HepG2 (cell line): ENCODE measurements around the gene CRYBA2. TPM values are rescaled to one million over a fixed set of nuclear protein-coding genes. Genes with fewer than 3 reads are reported as not detected.

Experiments used
- ATAC-seq: fragments of 200-7000 bp; cut with Tn5 transposase; 3 replicates; pipeline ENCODE4 v1.9.1; 2020; ENCODE audit warnings: mild to moderate bottlenecking, moderate library complexity
- BruUV-seq: library from RNA; stranded (reverse); fragments of 400-500 nt; replicated peaks from 2 replicates; lab custom pipeline; 2021; lab: Mats Ljungman, UMichigan
- CTCF ChIA-PET: fragments of 300-600 bp; formaldehyde crosslinking; extraction: SDS; loops from one replicate; lab custom pipeline; 2021; ENCODE audit warnings: low total read pairs, inconsistent platforms, low intra/inter-chr PET ratio; lab: Yijun Ruan, JAX
- POLR2A ChIA-PET: fragments of 350-600 bp; sonication (Branson Sonifier 250); formaldehyde crosslinking; loops from one replicate; lab custom pipeline; 2020; ENCODE audit warnings: antibody characterized with exemption, inconsistent platforms; lab: Yijun Ruan, JAX
- DNase-seq: peaks from one replicate; pipeline ENCODE4 v3.0.0-alpha.2; 2015; ENCODE audit warnings: low spot score
- FAIRE-seq: peaks from 3 replicates; lab custom pipeline; 2011; peaks lifted over from hg19 to GRCh38; lab: Jason Lieb, UNC
- H2AFZ ChIP-seq: one replicate; pipeline ENCODE4 v1.6.1; 2011; ENCODE audit warnings: low read length, inconsistent platforms
- H3K27ac ChIP-seq: fragments of 300-600 bp; 3 replicates; pipeline ENCODE4 v1.8.0; 2011; ENCODE audit warnings: mixed run types, mild to moderate bottlenecking, mixed read lengths, low read length, inconsistent platforms; ENCODE audit not compliant: insufficient read depth; ENCODE audit errors: extremely low read length
- H3K27me3 ChIP-seq, 2 experiments: fragments of 200-600 bp in 1 of 2; 2 replicates in 1 of 2; 3 replicates in 1 of 2; pipeline versions ENCODE4 v1.6.0 to v1.8.0; 2011; ENCODE audit warnings: low read length in 2 of 2, mild to moderate bottlenecking in 2 of 2, moderate library complexity in 2 of 2, inconsistent platforms in 1 of 2; ENCODE audit not compliant: insufficient read depth in 2 of 2, control insufficient read depth in 1 of 2
- H3K36me3 ChIP-seq, 2 experiments: fragments of 200-600 bp in 1 of 2; replicated peaks in 1 of 2; 2 replicates in 1 of 2; 3 replicates in 1 of 2; pipeline versions ENCODE4 v1.5.1 to v1.8.0; 2011; ENCODE audit warnings: low read length in 2 of 2, inconsistent platforms in 1 of 2; ENCODE audit not compliant: insufficient read depth in 2 of 2, control insufficient read depth in 1 of 2
- H3K4me1 ChIP-seq: 2 replicates; pipeline ENCODE4 v1.5.1; 2012; ENCODE audit warnings: low read length, inconsistent platforms; ENCODE audit not compliant: insufficient read depth
- H3K4me2 ChIP-seq: 2 replicates; pipeline ENCODE4 v1.6.0; 2011; ENCODE audit warnings: low read depth, low read length, inconsistent platforms
- H3K4me3 ChIP-seq, 3 experiments: fragments of 200-600 bp in 1 of 3; sonication (generic), shearing (Covaris generic) in 1 of 3; replicated peaks in 1 of 3; 2 replicates each; pipeline ENCODE4 v1.5.1; 2011 to 2016; ENCODE audit warnings: low read length in 3 of 3, inconsistent platforms in 2 of 3, low read depth in 2 of 3, mild to moderate bottlenecking in 2 of 3, control low read depth in 1 of 3, mixed read lengths in 1 of 3; ENCODE audit not compliant: insufficient read depth in 1 of 3
- H3K79me2 ChIP-seq: one replicate; pipeline ENCODE4 v1.6.1; 2011; ENCODE audit warnings: low read length, inconsistent platforms; ENCODE audit not compliant: insufficient read depth
- H3K9ac ChIP-seq: 2 replicates; pipeline ENCODE4 v1.6.0; 2011; ENCODE audit warnings: mild to moderate bottlenecking, low read depth, low read length, inconsistent platforms; ENCODE audit not compliant: insufficient read depth
- H3K9me3 ChIP-seq: 2 replicates; pipeline ENCODE4 v1.5.1; 2012; ENCODE audit warnings: mild to moderate bottlenecking, low read length
- H4K20me1 ChIP-seq: 2 replicates; pipeline ENCODE4 v1.6.0; 2011; ENCODE audit warnings: inconsistent platforms, mild to moderate bottlenecking, low read length, moderate library complexity; ENCODE audit not compliant: insufficient read depth
- HINFP ChIP-seq: sonication (generic); formaldehyde crosslinking; IDR thresholded peaks from 2 replicates; pipeline ENCODE4 v1.4.0; 2020; ENCODE audit warnings: low read depth, mild to moderate bottlenecking, missing genetic modification reagents
- MTERF4 ChIP-seq: sonication (generic); formaldehyde crosslinking; IDR thresholded peaks from 2 replicates; pipeline ENCODE4 v1.8.0; 2023; ENCODE audit warnings: mild to moderate bottlenecking, missing genetic modification reagents
- SATB2 ChIP-seq: sonication (generic); formaldehyde crosslinking; IDR thresholded peaks from 2 replicates; pipeline ENCODE4 v1.5.0; 2020; ENCODE audit warnings: missing genetic modification reagents
- SNAPC2 ChIP-seq: sonication (generic); formaldehyde crosslinking; IDR thresholded peaks from 2 replicates; pipeline ENCODE4 v1.8.1; 2022; ENCODE audit warnings: mild to moderate bottlenecking, missing genetic modification reagents
- TCF12 ChIP-seq, 2 experiments: fragments of 450-650 bp in 1 of 2; sonication (generic) in 1 of 2; formaldehyde crosslinking in 1 of 2; IDR thresholded peaks; 2 replicates each; pipeline versions ENCODE4 v1.6.1 to v1.8.0; 2017 to 2022; ENCODE audit warnings: antibody characterized with exemption in 1 of 2, mild to moderate bottlenecking in 1 of 2, missing genetic modification reagents in 1 of 2, moderate library complexity in 1 of 2
- ZNF501 ChIP-seq: sonication (generic); formaldehyde crosslinking; IDR thresholded peaks from 2 replicates; pipeline ENCODE4 v1.5.1; 2020; ENCODE audit warnings: mild to moderate bottlenecking, moderate library complexity, missing genetic modification reagents
- ZNF670 ChIP-seq: sonication (generic); formaldehyde crosslinking; IDR thresholded peaks from 2 replicates; pipeline ENCODE4 v1.8.0; 2022; ENCODE audit warnings: mild to moderate bottlenecking, missing genetic modification reagents, borderline replicate concordance
- WGBS: methylation state at CpG from one replicate; pipeline ENCODE4 v1.1.6; 2017; ENCODE audit warnings: low lambda C conversion rate; 5-methylcytosine and 5-hydroxymethylcytosine counted together
- in situ Hi-C: cut with HindIII; loops from 2 replicates; pipeline ENCODE4 v1.10.0; 2017; ENCODE audit warnings: low pct_unique_long_range_greater_than_20kb; ENCODE audit not compliant: extremely low pct_ligation_motif_present
- intact Hi-C: fragments of 100-400 bp; cut with micrococcal nuclease; formaldehyde crosslinking; loops from one replicate; pipeline ENCODE4 v1.10.0; 2022; ENCODE audit not compliant: unreplicated experiment
- polyA plus RNA-seq, 8 experiments: library from polyadenylated mRNA; depleted of rRNA in 3 of 8; stranded (reverse) in 7 of 8; unstranded in 1 of 8; fragments of >200 nt; fragmentation: Illumina TruSeq in 4 of 8; extraction: Trizol in 4 of 8; gene quantifications; 2 replicates each; pipeline versions ENCODE4 v1.2.1 to v1.2.3, GENCODE V29; 2011 to 2016; ENCODE audit warnings: low read depth in 4 of 8, missing spikeins in 1 of 8, mixed read lengths in 1 of 8; ENCODE audit not compliant: insufficient read depth in 1 of 8
- total RNA-seq, 5 experiments: library from RNA; depleted of rRNA; stranded (reverse); fragments of >200 nt; fragmentation: Illumina TruSeq; extraction: Trizol; gene quantifications; 2 replicates each; pipeline ENCODE4 v1.2.3, GENCODE V29; 2016; ENCODE audit warnings: low read depth in 1 of 5

Gene CRYBA2
- total and polyA plus RNA-seq, 2 of the 13 experiments (the other 11 are each of a cell fraction or from before 2014, with no cell fraction given) = not detected

GRCh38 chr2:219027511-219028055 lies 34.4 kb upstream of the CRYBA2 start:
- no TSS peak for BruUV-seq
- H3K4me3 ChIP-seq = no peak overlapping the region
- no peak overlapping the region for H3K4me2 ChIP-seq
- H3K79me2 ChIP-seq = no peaks in the 10 kb centered on the region
- no peak for FAIRE-seq
- in situ Hi-C loops = no loop called here
- TF ChIP-seq HINFP (CRISPR knock-in tag) (no peak), TCF12 (IDR thresholded peaks at IDR 0.05) (no peak), TCF12 (CRISPR knock-in tag; IDR thresholded peaks at IDR 0.05) (no peak), SNAPC2 (CRISPR knock-in tag) (no peak), ZNF670 (no peak), SATB2 (CRISPR knock-in tag) (no peak), MTERF4 (no peak), ZNF501 (CRISPR knock-in tag) (no peak)
- TF ChIP-seq, all 625 proteins: peak for 0
- no peak overlapping the region for H2AFZ ChIP-seq
- H3K36me3 ChIP-seq = no peaks in the 10 kb centered on the region
- H4K20me1 ChIP-seq = peaks cover 17% of the 10 kb centered on the region; the same call in 1 of the 2 replicates
- no peaks in the 10 kb centered on the region for H3K9me3 ChIP-seq
- peaks cover 27 to 95% of the 10 kb centered on the region in 2 experiments for H3K27me3 ChIP-seq
- H3K4me1 ChIP-seq = no peaks in the 10 kb centered on the region
- WGBS = 22% methylated on average over 16 of the region's 22 CpGs
- ChIA-PET CTCF (interaction anchor here (1.2 kb wide), 1 partner anchor 127 kb away, joined by 4 read pairs; no protein-coding TSS in a partner anchor), POLR2A (no interaction called here)
- intact Hi-C loops = loop anchor here (2.0 kb wide), 1 partner anchor 25 kb away; no protein-coding TSS in a partner anchor
- no peak for DNase-seq
- no peak for ATAC-seq
- no peak overlapping the region for H3K9ac ChIP-seq
- no peak overlapping the region for H3K27ac ChIP-seq
